H7 (cell line): ENCODE results near the gene RADIL. TPM values are rescaled to one million over a fixed set of nuclear protein-coding genes. Genes with fewer than 3 reads are reported as not detected.
A peak's percentile ranks its signal among the peaks of the same experiment; 100 is the strongest.

Experiments
- DNase-seq: peaks from one replicate; pipeline ENCODE4 v3.0.0; 2012
- H3K27me3 ChIP-seq: 2 replicates; pipeline ENCODE4 v1.6.0; 2011; ENCODE audit warnings: mild to moderate bottlenecking, low read length; ENCODE audit not compliant: control insufficient read depth, insufficient read depth
- H3K36me3 ChIP-seq: replicated peaks from 2 replicates; pipeline ENCODE4 v1.5.1; 2011; ENCODE audit warnings: low read length; ENCODE audit not compliant: control insufficient read depth, insufficient read depth
- H3K4me3 ChIP-seq: 2 replicates; pipeline ENCODE4 v1.5.1; 2011; ENCODE audit warnings: low read depth, mild to moderate bottlenecking, control low read depth, low read length, moderate library complexity; ENCODE audit not compliant: insufficient read depth
- total RNA-seq: library from RNA; depleted of rRNA; stranded (reverse); fragments of >200 nt; shearing (Covaris generic); gene quantifications from 2 replicates; pipeline ENCODE4 v1.2.3, GENCODE V29; 2014

RADIL gene
- total RNA-seq, 1 experiment from 2014 or later: 9.8 TPM

GRCh38 chr7:4769761-4770160 is 113.8 kb downstream of the RADIL start:
- no peaks in the 10 kb centered on the region for H3K36me3 ChIP-seq
- no peak for DNase-seq
- no peaks in the 10 kb centered on the region for H3K27me3 ChIP-seq
- H3K4me3 ChIP-seq: no peak overlapping the region

- H3K4me3 ChIP-seq: no peak overlapping the region
- H3K36me3 ChIP-seq: no peaks in the 10 kb centered on the region
- no peaks in the 10 kb centered on the region for H3K27me3 ChIP-seq
- no peak for DNase-seq
Observed at GRCh38 chr7:4768597-4769569, 114.6 kb downstream of the RADIL start.

- no peak for DNase-seq
- Histone ChIP-seq H3K36me3 (peaks cover 1% of the 10 kb centered on the region; the same call in 1 of the 2 replicates), H3K4me3 (no peak overlapping the region), H3K27me3 (no peaks in the 10 kb centered on the region)
Observed at GRCh38 chr7:4766666-4767519, 116.6 kb downstream of the RADIL start.

GRCh38 chr7:4765776-4766490 is 117.6 kb downstream of the RADIL start:
- DNase-seq: peak; percentile 89
- H3K27me3 ChIP-seq: no peaks in the 10 kb centered on the region
- H3K4me3 ChIP-seq: no peak overlapping the region
- peaks cover 3% of the 10 kb centered on the region for H3K36me3 ChIP-seq

GRCh38 chr7:4764402-4765007 is 119.0 kb downstream of the RADIL start:
- DNase-seq: no peak
- H3K36me3 ChIP-seq: peaks cover 3% of the 10 kb centered on the region
- H3K4me3 ChIP-seq: no peak overlapping the region
- no peaks in the 10 kb centered on the region for H3K27me3 ChIP-seq

GRCh38 chr7:4763794-4764185 is 119.7 kb downstream of the RADIL start:
- Histone ChIP-seq H3K36me3 (peaks cover 3% of the 10 kb centered on the region), H3K27me3 (no peaks in the 10 kb centered on the region), H3K4me3 (no peak overlapping the region)
- no peak for DNase-seq

GRCh38 chr7:4763091-4763793 is 120.3 kb downstream of the RADIL start:
- H3K36me3 ChIP-seq: peaks cover 3% of the 10 kb centered on the region
- no peaks in the 10 kb centered on the region for H3K27me3 ChIP-seq
- no peak for DNase-seq
- H3K4me3 ChIP-seq: no peak overlapping the region

- Histone ChIP-seq H3K27me3 (no peaks in the 10 kb centered on the region), H3K36me3 (peaks cover 3% of the 10 kb centered on the region), H3K4me3 (no peak overlapping the region)
- DNase-seq: no peak
Observed at GRCh38 chr7:4762121-4763055, 121.1 kb downstream of the RADIL start.

- H3K27me3 ChIP-seq: no peaks in the 10 kb centered on the region
- H3K36me3 ChIP-seq: peaks cover 5% of the 10 kb centered on the region
- no peak overlapping the region for H3K4me3 ChIP-seq
- DNase-seq: no peak
Observed at GRCh38 chr7:4760952-4761351, 122.6 kb downstream of the RADIL start.

- Histone ChIP-seq H3K36me3 (peaks cover 5% of the 10 kb centered on the region), H3K27me3 (no peaks in the 10 kb centered on the region)
- no peak for DNase-seq
Observed at GRCh38 chr7:4759211-4759610, 124.3 kb downstream of the RADIL start.

GRCh38 chr7:4758791-4759190 is 124.7 kb downstream of the RADIL start:
- Histone ChIP-seq H3K27me3 (no peaks in the 10 kb centered on the region), H3K36me3 (peaks cover 5% of the 10 kb centered on the region), H3K4me3 (no peak overlapping the region)
- DNase-seq: no peak

More at GRCh38 chr7:4759211-4759610, 124.3 kb downstream of the RADIL start:
- no peak overlapping the region for H3K4me3 ChIP-seq

- Histone ChIP-seq H3K36me3 (peaks cover 4% of the 10 kb centered on the region), H3K27me3 (no peaks in the 10 kb centered on the region), H3K4me3 (no peak overlapping the region)
- no peak for DNase-seq
Observed at GRCh38 chr7:4758111-4758510, 125.4 kb downstream of the RADIL start.

- DNase-seq: no peak
- no peak overlapping the region for H3K4me3 ChIP-seq
- peaks cover 2% of the 10 kb centered on the region; the same call in 1 of the 2 replicates for H3K36me3 ChIP-seq
- no peaks in the 10 kb centered on the region for H3K27me3 ChIP-seq
Observed at GRCh38 chr7:4755045-4755444, 128.5 kb downstream of the RADIL start.
